WTC11 (cell line): Measurements from ENCODE around the gene PCSK2.

ENCODE experiments used
- ATF3 ChIP-seq: sonication (generic); formaldehyde crosslinking; conservative IDR thresholded peaks from 2 replicates; pipeline ENCODE4 v1.8.1; 2022; ENCODE audit warnings: mild to moderate bottlenecking, missing genetic modification reagents
- ATF6 ChIP-seq: sonication (generic); formaldehyde crosslinking; IDR thresholded peaks from 2 replicates; pipeline ENCODE4 v1.8.1; 2023; ENCODE audit warnings: mild to moderate bottlenecking, missing genetic modification reagents
- CTCF ChIP-seq: fragments of 200-600 bp; IDR thresholded peaks from 2 replicates; pipeline ENCODE4 v1.8.0; 2022; ENCODE audit warnings: antibody characterized with exemption
- E2F4 ChIP-seq: sonication (generic); formaldehyde crosslinking; IDR thresholded peaks from 2 replicates; pipeline ENCODE4 v1.8.1; 2022; ENCODE audit warnings: low read depth, mild to moderate bottlenecking, moderate library complexity, missing genetic modification reagents, borderline replicate concordance
- E2F5 ChIP-seq: sonication (generic); formaldehyde crosslinking; IDR thresholded peaks from 2 replicates; pipeline ENCODE4 v1.8.1; 2022; ENCODE audit warnings: mild to moderate bottlenecking, moderate library complexity, missing genetic modification reagents

GRCh38 chr20:17320456-17320855 lies 93.6 kb downstream of the PCSK2 start:
- TF ChIP-seq CTCF (no peak), E2F4 (CRISPR knock-in tag) (no peak), ATF3 (CRISPR knock-in tag) (no peak), E2F5 (CRISPR knock-in tag) (no peak), ATF6 (no peak)
